NCI-H2107 treated with DMSO at 0.1 percent for 48 hours (cell line): ENCODE measurements around the gene SIMC1.
"Not testable (repeated sequence)": the region's sequence is repeated elsewhere in the genome, so short reads cannot be mapped to it uniquely, and the experiment has no call there.

Experiments used
- DNase-seq: peaks from one replicate; lab custom pipeline; 2025; ENCODE audit not compliant: unreplicated experiment; lab: John Stamatoyannopoulos, UW

SIMC1 gene

GRCh38 chr5:176290057-176290840, 52.0 kb downstream of the SIMC1 start:
- DNase-seq: not testable (repeated sequence)

GRCh38 chr5:176305356-176305755, 67.1 kb downstream of the SIMC1 start:
- not testable (repeated sequence) for DNase-seq

- DNase-seq: no peak
Measured at GRCh38 chr5:176317534-176318374, 79.5 kb downstream of the SIMC1 start.

- DNase-seq: no peak
Measured at GRCh38 chr5:176319827-176320554, 81.8 kb downstream of the SIMC1 start.

GRCh38 chr5:176320577-176320976, 82.4 kb downstream of the SIMC1 start:
- no peak for DNase-seq

- DNase-seq: no peak
Measured at GRCh38 chr5:176334031-176334770, 96.0 kb downstream of the SIMC1 start.

- no peak for DNase-seq
Measured at GRCh38 chr5:176337913-176338312, 99.7 kb downstream of the SIMC1 start.

- no peak for DNase-seq
Measured at GRCh38 chr5:176339304-176339703, 101.1 kb downstream of the SIMC1 start.

- no peak for DNase-seq
Measured at GRCh38 chr5:176341325-176342157, 103.3 kb downstream of the SIMC1 start.

GRCh38 chr5:176342158-176342483, 103.9 kb downstream of the SIMC1 start:
- DNase-seq: no peak

GRCh38 chr5:176342766-176343458, 104.7 kb downstream of the SIMC1 start:
- DNase-seq: no peak

GRCh38 chr5:176350416-176350815, 112.2 kb downstream of the SIMC1 start:
- DNase-seq: no peak

- no peak for DNase-seq
Measured at GRCh38 chr5:176352116-176352878, 114.1 kb downstream of the SIMC1 start.

- no peak for DNase-seq
Measured at GRCh38 chr5:176353533-176353932, 115.3 kb downstream of the SIMC1 start.

GRCh38 chr5:176355400-176356178, 117.4 kb downstream of the SIMC1 start:
- DNase-seq: no peak

GRCh38 chr5:176356179-176356566, 117.9 kb downstream of the SIMC1 start:
- no peak for DNase-seq

- no peak for DNase-seq
Measured at GRCh38 chr5:176359658-176360057, 121.4 kb downstream of the SIMC1 start.

- DNase-seq: no peak
Measured at GRCh38 chr5:176360894-176361436, 122.7 kb downstream of the SIMC1 start.
